Anterior cingulate cortex (tissue), 58 donors: ENCODE data around the gene GSC.
"Not testable (repeated sequence)": the region's sequence is repeated elsewhere in the genome, so short reads cannot be mapped to it uniquely, and the experiment has no call there.

Experiments used
- DNase-seq, 58 donors: peaks; one replicate each; lab custom pipeline; 2025; lab: John Stamatoyannopoulos, UW

Gene GSC

GRCh38 chr14:94769391-94770250 is at the start of gene GSC:
Gene GSC (minus strand): TSS chr14:94770113. CDS start chr14:94770015, 98 bp downstream.
- no peak for DNase-seq

GRCh38 chr14:94819531-94819930 is 49.6 kb upstream of the GSC start:
- no peak for DNase-seq

GRCh38 chr14:94816113-94816512 is 46.2 kb upstream of the GSC start:
- DNase-seq, result no peak

GRCh38 chr14:94805680-94806288 is 35.9 kb upstream of the GSC start:
- peak in 1 of 58 donors; percentile 0 for DNase-seq

- DNase-seq, result no peak
These were observed 31.3 kb upstream of the GSC start for GRCh38 chr14:94801225-94801624.

GRCh38 chr14:94800764-94801163 is 30.9 kb upstream of the GSC start:
- not testable (repeated sequence) for DNase-seq

- DNase-seq, result no peak
These were observed 28.0 kb upstream of the GSC start for GRCh38 chr14:94797887-94798286.

GRCh38 chr14:94796278-94796677 is 26.4 kb upstream of the GSC start:
- DNase-seq, result no peak

- DNase-seq, result no peak
These were observed 25.5 kb upstream of the GSC start for GRCh38 chr14:94795372-94795771.

- DNase-seq, result no peak
These were observed 24.0 kb upstream of the GSC start for GRCh38 chr14:94793901-94794300.

- DNase-seq, result no peak
These were observed 17.7 kb upstream of the GSC start for GRCh38 chr14:94787655-94788054.

- no peak for DNase-seq
These were observed 17.2 kb upstream of the GSC start for GRCh38 chr14:94787092-94787491.

GRCh38 chr14:94780536-94781399 is 10.9 kb upstream of the GSC start:
- no peak for DNase-seq

- no peak for DNase-seq
These were observed 9.8 kb upstream of the GSC start for GRCh38 chr14:94779713-94780112.

- DNase-seq, result no peak
These were observed 5.9 kb upstream of the GSC start for GRCh38 chr14:94775871-94776210.

- no peak for DNase-seq
These were observed 5.4 kb upstream of the GSC start for GRCh38 chr14:94775091-94775870.

- DNase-seq, result no peak
These were observed 4.6 kb upstream of the GSC start for GRCh38 chr14:94774344-94775090.

GRCh38 chr14:94773655-94774343 is 3.9 kb upstream of the GSC start:
- DNase-seq, result no peak

- no peak for DNase-seq
These were observed 3.2 kb upstream of the GSC start for GRCh38 chr14:94773061-94773648.
